GM18951 (cell line): ENCODE data around the gene PSENEN.
A peak's percentile ranks its signal among the peaks of the same experiment; 100 is the strongest.
"Not testable (repeated sequence)": the region's sequence is repeated elsewhere in the genome, so short reads cannot be mapped to it uniquely, and the experiment has no call there.

Experiments
- POLR2A ChIP-seq: IDR thresholded peaks from 4 replicates; pipeline ENCODE4 v1.6.1; 2011; ENCODE audit warnings: mild to moderate bottlenecking; ENCODE audit not compliant: insufficient read length, insufficient read depth; ENCODE audit errors: extremely low read depth
- in situ Hi-C: fragments of 300-500 bp; cut with MboI; formaldehyde crosslinking; loops from one replicate; pipeline ENCODE4 v1.12.0; 2022; ENCODE audit warnings: low sequenced_read_pairs, mixed read lengths, inconsistent platforms; ENCODE audit not compliant: unreplicated experiment

PSENEN gene

GRCh38 chr19:35768082-35768421 lies 22.6 kb downstream of the PSENEN start:
- in situ Hi-C loops: no loop called here
- TF ChIP-seq POLR2A: no peak

GRCh38 chr19:35772362-35772761 lies 26.9 kb downstream of the PSENEN start:
- in situ Hi-C loops: not testable (repeated sequence)

- in situ Hi-C loops: no loop called here
- no peak for TF ChIP-seq POLR2A
These were observed 27.8 kb downstream of the PSENEN start for GRCh38 chr19:35773020-35773806.

GRCh38 chr19:35774274-35775045 lies 29.0 kb downstream of the PSENEN start:
- TF ChIP-seq POLR2A: no peak
- in situ Hi-C loops: no loop called here

- in situ Hi-C loops: no loop called here
- TF ChIP-seq POLR2A: no peak
These were observed 29.5 kb downstream of the PSENEN start for GRCh38 chr19:35775046-35775297.

- TF ChIP-seq POLR2A: peak; percentile 67
- in situ Hi-C loops: no loop called here
These were observed 30.0 kb downstream of the PSENEN start, which contains the start of gene ARHGAP33 for GRCh38 chr19:35775298-35776101. Gene ARHGAP33, plus strand, starts transcription at chr19:35775564. Its CDS starts 95 bp downstream, at chr19:35775659.

GRCh38 chr19:35776102-35776788 lies 30.8 kb downstream of the PSENEN start:
- TF ChIP-seq POLR2A: no peak
- in situ Hi-C loops: no loop called here

- TF ChIP-seq POLR2A: no peak
- in situ Hi-C loops: no loop called here
These were observed 31.8 kb downstream of the PSENEN start for GRCh38 chr19:35777086-35777841.

- in situ Hi-C loops: no loop called here
- no peak for TF ChIP-seq POLR2A
These were observed 32.5 kb downstream of the PSENEN start for GRCh38 chr19:35777961-35778360.

- in situ Hi-C loops: no loop called here
- no peak for TF ChIP-seq POLR2A
These were observed 33.6 kb downstream of the PSENEN start for GRCh38 chr19:35779033-35779432.

- TF ChIP-seq POLR2A: no peak
- in situ Hi-C loops: no loop called here
These were observed 34.6 kb downstream of the PSENEN start for GRCh38 chr19:35780058-35780457.

GRCh38 chr19:35780717-35781116 lies 35.3 kb downstream of the PSENEN start:
- in situ Hi-C loops: no loop called here
- TF ChIP-seq POLR2A: no peak
